PC-3 (cell line): ENCODE data around the gene HDAC10. TPM values are rescaled to one million over a fixed set of nuclear protein-coding genes. Genes with fewer than 3 reads are reported as not detected.

ENCODE experiments used
- ATAC-seq: fragments of 200-7000 bp; cut with Tn5 transposase; 2 replicates; pipeline ENCODE4 v1.9.1; 2020; ENCODE audit warnings: mild to moderate bottlenecking, moderate library complexity
- BruUV-seq: library from RNA; stranded (reverse); fragments of 400-500 nt; replicated peaks from 2 replicates; lab custom pipeline; 2021; lab: Mats Ljungman, UMichigan
- CTCF ChIA-PET: fragments of 300-600 bp; sonication (Branson Sonifier 250); formaldehyde crosslinking; loops from one replicate; lab custom pipeline; 2022; ENCODE audit warnings: antibody characterized with exemption; lab: Charles Lee
- POLR2A ChIA-PET: fragments of 300-600 bp; sonication (Branson Sonifier 250); formaldehyde crosslinking; loops from one replicate; lab custom pipeline; 2022; ENCODE audit warnings: antibody characterized with exemption; ENCODE audit not compliant: unreplicated experiment; lab: Charles Lee
- DNase-seq: peaks from one replicate; pipeline ENCODE4 v3.0.0-alpha.2; 2015
- H2AFZ ChIP-seq: fragments of 300-600 bp; sonication (generic); 2 replicates; pipeline ENCODE4 v1.6.0; 2016; ENCODE audit warnings: antibody characterized with exemption, low read length
- H3F3A ChIP-seq: fragments of 300-600 bp; sonication (generic); one replicate; pipeline ENCODE4 v1.6.0; 2017; ENCODE audit warnings: antibody characterized with exemption, low read length, control low read depth, mild to moderate bottlenecking; ENCODE audit not compliant: unreplicated experiment
- H3K27ac ChIP-seq: fragments of 300-600 bp; sonication (generic); 2 replicates; pipeline ENCODE4 v1.5.1; 2016; ENCODE audit warnings: mild to moderate bottlenecking, low read length
- H3K27me3 ChIP-seq: fragments of 300-600 bp; sonication (generic); 2 replicates; pipeline ENCODE4 v1.6.1; 2016; ENCODE audit warnings: low read length, mixed read lengths
- H3K36me3 ChIP-seq: fragments of 300-600 bp; sonication (generic); 2 replicates; pipeline ENCODE4 v1.6.1; 2016; ENCODE audit warnings: low read depth, mixed run types, low read length, mixed read lengths
- H3K4me1 ChIP-seq: fragments of 300-600 bp; sonication (generic); 2 replicates; pipeline ENCODE4 v1.5.1; 2016; ENCODE audit warnings: low read length; ENCODE audit not compliant: insufficient read depth
- H3K4me2 ChIP-seq: fragments of 300-600 bp; sonication (generic); 2 replicates; pipeline ENCODE4 v1.6.0; 2016; ENCODE audit warnings: low read length
- H3K4me3 ChIP-seq: fragments of 300-600 bp; sonication (generic); 2 replicates; pipeline ENCODE4 v1.5.1; 2016; ENCODE audit warnings: mild to moderate bottlenecking, low read length, mixed read lengths
- H3K79me2 ChIP-seq: fragments of 300-600 bp; sonication (generic); 2 replicates; pipeline ENCODE4 v1.6.1; 2017; ENCODE audit warnings: low read length, mixed read lengths
- H3K9ac ChIP-seq: fragments of 300-600 bp; sonication (generic); 2 replicates; pipeline ENCODE4 v1.6.0; 2016; ENCODE audit warnings: mild to moderate bottlenecking, low read length
- H3K9me2 ChIP-seq: fragments of 300-600 bp; sonication (generic); replicated peaks from 2 replicates; pipeline ENCODE4 v1.6.1; 2016; ENCODE audit warnings: mixed run types, low read length, mixed read lengths
- H3K9me3 ChIP-seq: fragments of 300-600 bp; sonication (generic); 2 replicates; pipeline ENCODE4 v1.6.1; 2016; ENCODE audit warnings: low read length, mixed read lengths
- H4K20me1 ChIP-seq: fragments of 300-600 bp; sonication (generic); 2 replicates; pipeline ENCODE4 v1.6.1; 2016; ENCODE audit warnings: low read length, mixed read lengths
- CTCF ChIP-seq: fragments of 300-600 bp; sonication (generic); conservative IDR thresholded peaks from 2 replicates; pipeline ENCODE4 v1.5.1; 2017; ENCODE audit warnings: antibody characterized with exemption, low read depth, mild to moderate bottlenecking, low read length
- EZH2 ChIP-seq: fragments of 300-600 bp; sonication (generic); IDR thresholded peaks from one replicate; pipeline ENCODE4 v1.6.1; 2017; ENCODE audit warnings: antibody characterized with exemption, mild to moderate bottlenecking, low read length; ENCODE audit not compliant: unreplicated experiment
- EZH2phosphoT487 ChIP-seq: fragments of 300-600 bp; sonication (generic); IDR thresholded peaks from 2 replicates; pipeline ENCODE4 v1.6.1; 2018; ENCODE audit warnings: mild to moderate bottlenecking, antibody characterized with exemption, low read length, borderline replicate concordance
- intact Hi-C: fragments of 100-400 bp; cut with micrococcal nuclease; formaldehyde crosslinking; loops from 2 replicates; pipeline ENCODE4 v1.9.0; 2023
- total RNA-seq: library from RNA; depleted of rRNA; stranded (reverse); fragments of >200 nt; gene quantifications from 2 replicates; pipeline ENCODE4 v1.2.3, GENCODE V29; 2014

The HDAC10 gene
- total RNA-seq, 1 experiment from 2014 or later = 25.8 TPM

- ATAC-seq (no peak), DNase-seq (no peak)
- Histone ChIP-seq H2AFZ (no peak overlapping the region), H4K20me1 (peaks cover 2% of the 10 kb centered on the region; the same call in 1 of the 2 replicates), H3K9me2 (no peaks in the 10 kb centered on the region), H3K79me2 (peaks cover 91% of the 10 kb centered on the region), H3K36me3 (no peaks in the 10 kb centered on the region), H3K4me3 (no peak overlapping the region), H3K9me3 (no peaks in the 10 kb centered on the region), H3K27ac (no peak overlapping the region), H3K9ac (no peak overlapping the region), H3K27me3 (no peaks in the 10 kb centered on the region), H3F3A (no peaks in the 10 kb centered on the region), H3K4me2 (no peak overlapping the region), H3K4me1 (peaks cover 27% of the 10 kb centered on the region)
- intact Hi-C loops = no loop called here
- no TSS peak for BruUV-seq
- TF ChIP-seq EZH2 (no peak), EZH2phosphoT487 (no peak), CTCF (no peak)
- ChIA-PET CTCF (no interaction called here), POLR2A (no interaction called here)
Measured at GRCh38 chr22:50298266-50298637, 47.2 kb upstream of the HDAC10 start.

GRCh38 chr22:50297510-50298265, 46.6 kb upstream of the HDAC10 start:
- Histone ChIP-seq H3K27me3 (no peaks in the 10 kb centered on the region), H2AFZ (no peak overlapping the region), H3K36me3 (no peaks in the 10 kb centered on the region), H3K9me2 (no peaks in the 10 kb centered on the region), H3K79me2 (peaks cover 91% of the 10 kb centered on the region), H4K20me1 (no peaks in the 10 kb centered on the region; the same call in 1 of the 2 replicates), H3K4me3 (no peak overlapping the region), H3K9me3 (no peaks in the 10 kb centered on the region), H3K9ac (no peak overlapping the region), H3K4me1 (peaks cover 27% of the 10 kb centered on the region), H3F3A (no peaks in the 10 kb centered on the region), H3K4me2 (no peak overlapping the region), H3K27ac (no peak overlapping the region)
- intact Hi-C loops = no loop called here
- DNase-seq (no peak), ATAC-seq (no peak)
- BruUV-seq = no TSS peak
- POLR2A ChIA-PET = no interaction called here
- CTCF ChIA-PET = no interaction called here
- TF ChIP-seq CTCF (no peak), EZH2phosphoT487 (no peak), EZH2 (no peak)

GRCh38 chr22:50296658-50297490, 45.8 kb upstream of the HDAC10 start:
- BruUV-seq = no TSS peak
- Histone ChIP-seq H3K4me3 (no peak overlapping the region), H2AFZ (no peak overlapping the region), H3K9me2 (no peaks in the 10 kb centered on the region), H3K27ac (no peak overlapping the region), H3K4me2 (no peak overlapping the region), H3F3A (no peaks in the 10 kb centered on the region), H4K20me1 (no peaks in the 10 kb centered on the region; the same call in 1 of the 2 replicates), H3K4me1 (peaks cover 23% of the 10 kb centered on the region), H3K79me2 (peaks cover 91% of the 10 kb centered on the region), H3K36me3 (no peaks in the 10 kb centered on the region), H3K27me3 (no peaks in the 10 kb centered on the region), H3K9ac (no peak overlapping the region), H3K9me3 (no peaks in the 10 kb centered on the region)
- TF ChIP-seq EZH2 (no peak), EZH2phosphoT487 (no peak), CTCF (no peak)
- no peak for ATAC-seq
- ChIA-PET POLR2A (interaction anchor here (0.5 kb wide), 1 partner anchor 228 kb away, joined by 3 read pairs; no protein-coding TSS in a partner anchor), CTCF (no interaction called here)
- intact Hi-C loops = no loop called here
- DNase-seq = no peak
